CD14-positive monocyte (primary cell): Measurements from ENCODE around the gene MCF2L2. TPM values are rescaled to one million over a fixed set of nuclear protein-coding genes. Genes with fewer than 3 reads are reported as not detected.
A peak's percentile ranks its signal among the peaks of the same experiment; 100 is the strongest.

Source experiments
- DNase-seq, 3 donors: peaks; one replicate each; pipeline ENCODE4 v3.0.0-alpha.2; 2011 to 2022
- H2AFZ ChIP-seq: 2 replicates; pipeline ENCODE4 v1.6.0; 2012; ENCODE audit warnings: mild to moderate bottlenecking, low read depth, low read length, inconsistent platforms; ENCODE audit not compliant: insufficient read depth, poor library complexity, severe bottlenecking
- H3K27ac ChIP-seq, 2 donors: 1 replicate in 1 of 2; 2 replicates in 1 of 2; pipeline ENCODE4 v1.5.1; 2012 to 2013; ENCODE audit warnings: low read length in 2 of 2, control low read depth in 1 of 2, inconsistent platforms in 1 of 2, low read depth in 1 of 2, mild to moderate bottlenecking in 1 of 2
- H3K27me3 ChIP-seq, 2 donors: one replicate each; pipeline versions ENCODE4 v1.6.0 to v1.6.1; 2011 to 2013; ENCODE audit warnings: low read length in 2 of 2; ENCODE audit not compliant: control insufficient read depth in 2 of 2, insufficient read depth in 2 of 2
- H3K36me3 ChIP-seq, 2 donors: replicated peaks in 1 of 2; 1 replicate in 1 of 2; 2 replicates in 1 of 2; pipeline versions ENCODE4 v1.5.1 to v1.6.1; 2012 to 2013; ENCODE audit warnings: low read length in 2 of 2, control low read depth in 1 of 2, inconsistent platforms in 1 of 2, mild to moderate bottlenecking in 1 of 2; ENCODE audit not compliant: insufficient read depth in 2 of 2, control insufficient read depth in 1 of 2
- H3K4me1 ChIP-seq, 2 donors: 1 replicate in 1 of 2; 2 replicates in 1 of 2; pipeline versions ENCODE4 v1.5.1 to v1.6.1; 2012 to 2013; ENCODE audit warnings: low read length in 2 of 2, control low read depth in 1 of 2, inconsistent platforms in 1 of 2, mild to moderate bottlenecking in 1 of 2, moderate library complexity in 1 of 2; ENCODE audit not compliant: insufficient read depth in 2 of 2, control insufficient read depth in 1 of 2
- H3K4me2 ChIP-seq: replicated peaks from 2 replicates; pipeline ENCODE3; 2012; ENCODE audit warnings: low read length, moderate library complexity, mild to moderate bottlenecking; ENCODE audit not compliant: poor library complexity, severe bottlenecking; ENCODE audit errors: extremely low read depth
- H3K4me3 ChIP-seq, 3 experiments: fragments of 200-600 bp in 1 of 3; sonication (generic) in 1 of 3; replicated peaks in 1 of 3; 1 replicate in 2 of 3; 2 replicates in 1 of 3; pipeline ENCODE4 v1.5.1; 2011 to 2013; ENCODE audit warnings: low read length in 3 of 3, mild to moderate bottlenecking in 3 of 3, control low read depth in 2 of 3, low read depth in 2 of 3, inconsistent platforms in 1 of 3, moderate library complexity in 1 of 3
- H3K79me2 ChIP-seq: 2 replicates; pipeline ENCODE4 v1.6.0; 2012; ENCODE audit warnings: mild to moderate bottlenecking, control low read depth, inconsistent platforms, low read length, moderate library complexity; ENCODE audit not compliant: insufficient read depth
- H3K9ac ChIP-seq: 2 replicates; pipeline ENCODE4 v1.6.0; 2017; ENCODE audit warnings: low read length, mild to moderate bottlenecking; ENCODE audit not compliant: insufficient read depth, poor library complexity, severe bottlenecking
- H3K9me3 ChIP-seq, 2 donors: replicated peaks in 1 of 2; 1 replicate in 1 of 2; 2 replicates in 1 of 2; pipeline versions ENCODE4 v1.5.1 to v1.6.1; 2012 to 2013; ENCODE audit warnings: low read length in 2 of 2, control low read depth in 1 of 2; ENCODE audit not compliant: control insufficient read depth in 1 of 2, insufficient read depth in 1 of 2
- H4K20me1 ChIP-seq: 2 replicates; pipeline ENCODE4 v1.6.0; 2012; ENCODE audit warnings: mild to moderate bottlenecking, low read length, control low read depth, moderate library complexity; ENCODE audit not compliant: insufficient read depth
- H3K27ac Mint-ChIP-seq, 7 donors: one replicate each; pipeline ENCODE4 v1.8.0; 2020; ENCODE audit warnings: mild to moderate bottlenecking in 7 of 7, mixed read lengths in 7 of 7, moderate library complexity in 6 of 7, inconsistent platforms in 2 of 7
- H3K27me3 Mint-ChIP-seq, 3 donors: one replicate each; pipeline ENCODE4 v1.8.0; 2021 to 2022; ENCODE audit warnings: low read depth in 3 of 3, mild to moderate bottlenecking in 3 of 3, mixed read lengths in 3 of 3, moderate library complexity in 3 of 3, inconsistent platforms in 1 of 3
- H3K36me3 Mint-ChIP-seq, 2 donors: one replicate each; pipeline ENCODE4 v1.8.0; 2020; ENCODE audit warnings: mixed read lengths in 2 of 2, inconsistent platforms in 1 of 2, mild to moderate bottlenecking in 1 of 2
- H3K4me1 Mint-ChIP-seq: one replicate; pipeline ENCODE4 v1.8.0; 2020; ENCODE audit warnings: mild to moderate bottlenecking, mixed read lengths
- H3K4me3 Mint-ChIP-seq, 2 donors: one replicate each; pipeline ENCODE4 v1.8.0; 2020; ENCODE audit warnings: mild to moderate bottlenecking in 2 of 2, mixed read lengths in 2 of 2, moderate library complexity in 1 of 2
- H3K9me3 Mint-ChIP-seq, 7 donors: one replicate each; pipeline ENCODE4 v1.8.0; 2020 to 2022; ENCODE audit warnings: mixed read lengths in 7 of 7, mild to moderate bottlenecking in 6 of 7, moderate library complexity in 6 of 7, inconsistent platforms in 2 of 7
- CTCF ChIP-seq: fragments of 200-600 bp; IDR thresholded peaks from one replicate; pipeline ENCODE4 v1.8.0; 2022; ENCODE audit warnings: antibody characterized with exemption, mild to moderate bottlenecking
- WGBS: methylation state at CpG from one replicate; pipeline ENCODE4 v1.1.5; 2013; ENCODE audit warnings: missing lambda C conversion rate; ENCODE audit not compliant: insufficient coverage; 5-methylcytosine and 5-hydroxymethylcytosine counted together
- intact Hi-C, 2 donors: fragments of 100-400 bp; cut with micrococcal nuclease; formaldehyde crosslinking; loops; one replicate each; pipeline versions ENCODE4 v1.15.0 to v1.15.1; 2023
- polyA plus RNA-seq, 3 donors: library from polyadenylated mRNA; depleted of rRNA in 1 of 3; unstranded in 2 of 3; stranded (reverse) in 1 of 3; fragments of 300-500 nt in 2 of 3; fragments of >200 nt in 1 of 3; fragmentation: Illumina TruSeq in 2 of 3; gene quantifications; 1 replicate in 2 of 3; 2 replicates in 1 of 3; pipeline ENCODE4 v1.2.3, GENCODE V29; 2012 to 2021

The MCF2L2 gene
- polyA plus RNA-seq, 3 donors = 0.01 to 0.13 TPM; not detected in 1

GRCh38 chr3:183213415-183214276 is 214.8 kb downstream of the MCF2L2 start:
- H3K27ac Mint-ChIP-seq = peak overlapping the region in 1 of 7 donors; percentile 97
- H4K20me1 ChIP-seq = no peaks in the 10 kb centered on the region
- no peaks in the 10 kb centered on the region for H3K79me2 ChIP-seq
- no peak overlapping the region for H2AFZ ChIP-seq
- peaks cover 53% of the 10 kb centered on the region for H3K4me1 Mint-ChIP-seq
- H3K9ac ChIP-seq = no peak overlapping the region
- no peak overlapping the region for H3K27ac ChIP-seq
- H3K4me1 ChIP-seq = peaks cover 40 to 49% of the 10 kb centered on the region in 2 donors
- no peak overlapping the region for H3K4me3 Mint-ChIP-seq
- no peak overlapping the region for H3K4me3 ChIP-seq
- DNase-seq = no peak
- H3K27me3 Mint-ChIP-seq = peaks cover 0 to 7% (median 0%) of the 10 kb centered on the region in 3 donors
- H3K27me3 ChIP-seq = no peaks in the 10 kb centered on the region
- no peaks in the 10 kb centered on the region for H3K36me3 ChIP-seq
- no peaks in the 10 kb centered on the region for H3K9me3 Mint-ChIP-seq
- TF ChIP-seq CTCF = no peak
- no peaks in the 10 kb centered on the region for H3K36me3 Mint-ChIP-seq
- intact Hi-C loops = loop anchor here (2.0 to 5.0 kb wide), 4 partner anchors 39 to 94 kb away; partner anchors contain the start of gene B3GNT5 (in 1 of the 2)
- no peaks in the 10 kb centered on the region for H3K9me3 ChIP-seq
- WGBS = 83% methylated on average over 1 of the region's 3 CpGs
- peak overlapping the region; percentile 7 for H3K4me2 ChIP-seq

DNA sequence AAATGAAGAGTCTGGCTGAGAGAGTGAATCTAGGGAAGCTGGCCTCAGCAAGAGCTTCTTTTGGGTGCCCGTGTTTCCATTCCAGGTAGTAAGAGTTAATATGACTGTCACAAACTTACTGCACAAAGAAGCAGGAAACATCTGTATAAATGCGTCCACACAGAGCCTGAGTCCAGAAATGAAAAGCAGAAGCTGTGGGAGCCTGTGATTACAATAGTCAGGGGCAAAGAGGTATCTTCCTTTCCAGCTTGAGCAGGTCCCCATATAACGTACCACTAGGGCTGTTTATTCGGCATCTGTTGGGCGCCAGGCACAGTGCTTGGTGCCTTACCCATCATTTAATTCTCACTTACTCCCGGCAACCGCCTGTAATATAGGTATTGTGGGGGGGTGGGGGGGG is 215.9 kb downstream of the MCF2L2 start:
- H3K4me3 ChIP-seq = peak overlapping the region in 1 of 3 experiments; percentile 55
- Mint-ChIP-seq H3K9me3 (no peaks in the 10 kb centered on the region), H3K36me3 (no peaks in the 10 kb centered on the region), H3K4me3 (peak overlapping the region; percentile 49 to 67), H3K27me3 (peaks cover 0 to 7% (median 0%) of the 10 kb centered on the region in 3 donors), H3K27ac (peak overlapping the region; percentile 86 to 99 (median 96)), H3K4me1 (peaks cover 47% of the 10 kb centered on the region)
- no peaks in the 10 kb centered on the region for H3K27me3 ChIP-seq
- WGBS = no CpG with 5 or more reads among the region's 7 CpGs
- intact Hi-C loops = loop anchor here (2.0 to 5.0 kb wide), 4 partner anchors 40 to 95 kb away; partner anchors contain the start of gene B3GNT5 (in 1 of the 2)
- peak overlapping the region; percentile 61 for H3K4me2 ChIP-seq
- no peaks in the 10 kb centered on the region for H4K20me1 ChIP-seq
- DNase-seq = peak; percentile 76 to 81 (median 79)
- no peaks in the 10 kb centered on the region for H3K9me3 ChIP-seq
- H2AFZ ChIP-seq = no peak overlapping the region
- H3K9ac ChIP-seq = peak overlapping the region; percentile 41
- H3K36me3 ChIP-seq = no peaks in the 10 kb centered on the region
- peak overlapping the region; percentile 19 to 89 for H3K27ac ChIP-seq
- peaks cover 33 to 41% of the 10 kb centered on the region in 2 donors for H3K4me1 ChIP-seq
- no peaks in the 10 kb centered on the region for H3K79me2 ChIP-seq
- no peak for TF ChIP-seq CTCF
